ENCODE results near the gene PPP2R5E.

Gene PPP2R5E

DNA sequence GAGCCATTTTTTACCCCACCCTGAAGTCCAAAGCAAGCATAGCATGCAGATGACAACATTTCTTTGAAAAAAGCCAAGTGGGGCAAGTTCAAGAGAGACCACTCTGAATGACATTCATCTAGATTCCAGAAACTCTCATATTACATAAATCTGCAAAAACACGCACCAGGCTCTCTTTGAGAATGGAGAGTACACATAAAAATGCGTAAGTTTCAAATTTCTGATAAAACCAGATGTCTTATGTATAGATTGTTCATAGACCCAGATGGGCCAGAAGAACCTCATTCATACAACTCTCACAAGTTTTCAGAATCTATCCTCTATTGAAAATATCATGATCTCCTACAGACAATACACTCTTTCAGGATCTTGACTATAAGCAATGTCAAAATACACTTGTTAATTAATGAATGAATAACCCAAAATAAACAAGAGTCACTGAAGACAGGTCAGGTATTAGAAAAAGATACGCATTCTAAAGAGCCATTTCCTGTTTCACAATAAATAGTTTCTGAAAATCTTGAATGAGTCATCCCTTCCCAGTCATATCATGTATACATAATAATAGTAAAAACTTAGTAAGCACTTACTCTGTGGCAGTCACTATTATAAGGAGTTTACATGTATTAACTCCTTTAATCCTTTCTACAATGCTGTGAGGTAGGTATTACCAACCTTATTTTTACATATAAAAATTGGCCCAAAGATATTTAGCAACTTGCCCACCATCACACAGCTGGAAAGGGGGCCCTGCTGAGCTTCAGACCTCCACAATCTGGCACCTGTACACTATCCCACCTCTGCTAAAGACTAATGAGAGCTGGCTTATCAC is 72.0 kb downstream of the PPP2R5E start:
- no peak for DNase-seq

DNA sequence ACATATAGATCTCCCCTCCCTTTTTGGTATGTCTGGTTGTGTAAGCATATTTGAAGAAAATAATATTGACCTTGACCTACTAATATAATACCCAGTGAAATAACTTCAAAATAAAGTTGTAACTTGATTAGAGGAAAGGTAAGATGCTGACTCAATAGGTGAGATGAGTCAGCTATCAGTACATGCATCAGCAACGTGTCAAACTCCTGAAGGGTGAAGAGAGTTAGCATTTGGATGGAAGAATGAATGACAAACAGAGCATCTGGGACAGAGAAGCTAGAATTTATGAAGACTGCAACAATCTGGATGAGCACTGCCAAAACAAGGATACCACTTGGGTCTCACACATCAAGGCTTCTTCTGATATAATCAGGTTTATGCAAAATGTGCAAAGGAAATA is 74.9 kb downstream of the PPP2R5E start:
- no peak for DNase-seq

DNA sequence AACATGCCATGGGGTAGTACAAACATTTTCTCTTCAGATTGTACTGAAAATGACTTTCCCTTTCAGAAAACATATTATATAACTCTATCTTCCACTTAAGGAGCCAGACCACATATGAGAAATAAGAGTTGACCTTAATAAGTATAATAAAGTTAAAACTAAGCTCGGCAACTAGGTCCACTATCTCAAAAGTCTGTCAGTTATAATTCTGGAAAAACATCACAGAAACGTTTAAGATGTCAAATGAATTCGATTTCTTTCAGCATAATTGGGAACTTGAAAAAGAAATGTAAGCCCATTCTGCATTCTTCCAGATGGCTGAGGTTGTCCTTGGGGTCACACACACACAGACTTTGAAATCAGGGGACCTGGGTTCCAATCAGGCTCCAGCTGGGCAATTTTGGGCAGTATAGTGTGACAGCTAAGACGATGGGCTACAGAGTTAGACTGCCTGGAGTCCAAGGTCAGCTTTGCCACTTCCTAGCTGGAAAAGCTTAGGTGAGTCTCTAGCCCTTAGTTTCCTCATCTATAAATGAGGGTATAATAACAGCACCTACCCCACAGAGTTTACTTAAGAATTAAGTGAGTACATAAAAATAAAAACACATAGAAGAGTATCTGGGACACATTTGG is 75.6 kb downstream of the PPP2R5E start:
- no peak for DNase-seq

DNA sequence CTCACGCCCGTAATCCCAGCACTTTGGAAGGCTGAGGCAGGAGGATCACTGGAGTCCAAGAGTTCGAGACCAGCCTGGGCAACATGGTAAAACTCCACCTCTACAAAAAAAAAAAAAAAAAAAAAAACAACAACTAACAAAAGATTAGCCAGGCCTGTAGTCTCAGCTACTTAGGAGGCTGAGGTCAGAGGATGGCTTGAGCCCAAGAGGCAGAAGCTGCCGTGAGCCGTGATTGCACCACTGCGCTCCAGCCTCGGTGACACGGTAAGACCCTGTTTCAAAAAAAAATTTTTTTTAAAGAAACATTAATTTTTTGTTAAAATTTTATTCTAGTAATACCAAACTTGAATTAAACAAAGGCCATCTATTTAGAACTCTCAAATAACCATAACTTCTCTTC is 77.8 kb downstream of the PPP2R5E start:
- no peak for DNase-seq

DNA sequence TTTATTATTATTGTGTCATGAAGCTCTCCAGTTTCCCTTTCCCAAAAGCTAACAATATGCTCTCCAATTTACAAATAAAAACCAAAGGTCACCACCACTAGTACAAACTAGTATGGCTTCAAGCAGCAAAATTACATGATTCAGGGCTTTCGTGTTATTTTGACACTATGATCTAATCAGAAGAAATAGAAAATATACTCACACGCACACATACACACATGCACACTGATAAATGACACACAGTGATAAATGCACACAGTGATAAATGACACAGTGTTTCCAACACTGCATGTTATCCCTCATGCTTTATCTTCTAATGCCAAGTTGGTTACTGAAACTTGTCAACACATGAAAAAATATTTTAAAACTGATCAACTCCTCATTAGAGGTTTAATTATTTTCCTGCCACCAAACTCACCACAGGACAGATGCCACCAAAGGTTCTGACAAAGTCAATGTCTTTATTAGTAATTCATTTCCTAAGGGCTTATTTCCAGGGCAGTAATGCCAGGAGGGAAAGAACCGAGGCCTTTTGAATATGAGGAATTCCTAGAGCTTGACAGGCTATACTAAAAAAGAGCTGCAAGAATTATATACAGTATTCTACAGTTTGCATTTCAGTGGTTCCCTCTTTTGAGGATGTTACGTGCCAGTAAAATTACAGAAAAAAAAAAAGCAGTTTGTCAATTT is 82.4 kb downstream of the PPP2R5E start:
- no peak for DNase-seq

DNA sequence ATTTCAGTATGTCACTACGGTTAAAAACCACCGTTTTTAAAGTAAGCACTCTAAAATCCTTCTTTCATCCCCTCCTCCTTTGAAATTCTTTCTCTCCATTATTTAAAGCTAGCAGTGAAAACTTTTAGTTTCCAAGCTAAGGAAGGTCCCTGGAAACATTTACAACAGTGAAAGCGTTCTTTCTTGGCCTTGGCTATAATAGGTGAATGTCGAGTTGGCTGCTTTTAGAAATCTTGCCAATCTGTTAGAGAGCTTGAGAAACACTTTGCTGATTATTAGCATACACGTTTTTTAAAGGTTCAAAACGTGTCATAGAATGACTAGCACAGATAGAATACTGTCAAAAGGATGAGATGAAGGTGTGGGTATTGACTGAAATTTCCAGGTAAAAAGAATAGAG is 83.4 kb downstream of the PPP2R5E start:
- no peak for DNase-seq

DNA sequence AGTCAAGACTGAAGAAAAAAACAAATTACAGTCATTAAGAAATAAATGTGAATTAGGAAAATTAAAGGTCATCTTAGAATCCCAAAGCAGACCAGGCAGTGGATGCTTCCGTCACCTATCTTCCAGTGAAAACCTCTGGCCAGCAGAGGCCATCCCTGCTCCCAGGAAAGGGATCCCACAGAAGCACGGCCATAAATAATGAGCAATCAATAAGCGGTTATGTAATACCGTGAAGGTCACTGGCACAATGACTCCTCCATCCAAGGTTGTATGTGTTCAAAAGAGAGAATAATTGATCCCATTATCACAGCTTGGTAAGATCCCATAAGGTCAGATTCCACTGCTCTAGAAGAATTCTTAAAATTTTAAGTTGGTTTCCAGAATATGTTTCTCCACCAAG is 85.7 kb downstream of the PPP2R5E start:
- DNase-seq = no peak

DNA sequence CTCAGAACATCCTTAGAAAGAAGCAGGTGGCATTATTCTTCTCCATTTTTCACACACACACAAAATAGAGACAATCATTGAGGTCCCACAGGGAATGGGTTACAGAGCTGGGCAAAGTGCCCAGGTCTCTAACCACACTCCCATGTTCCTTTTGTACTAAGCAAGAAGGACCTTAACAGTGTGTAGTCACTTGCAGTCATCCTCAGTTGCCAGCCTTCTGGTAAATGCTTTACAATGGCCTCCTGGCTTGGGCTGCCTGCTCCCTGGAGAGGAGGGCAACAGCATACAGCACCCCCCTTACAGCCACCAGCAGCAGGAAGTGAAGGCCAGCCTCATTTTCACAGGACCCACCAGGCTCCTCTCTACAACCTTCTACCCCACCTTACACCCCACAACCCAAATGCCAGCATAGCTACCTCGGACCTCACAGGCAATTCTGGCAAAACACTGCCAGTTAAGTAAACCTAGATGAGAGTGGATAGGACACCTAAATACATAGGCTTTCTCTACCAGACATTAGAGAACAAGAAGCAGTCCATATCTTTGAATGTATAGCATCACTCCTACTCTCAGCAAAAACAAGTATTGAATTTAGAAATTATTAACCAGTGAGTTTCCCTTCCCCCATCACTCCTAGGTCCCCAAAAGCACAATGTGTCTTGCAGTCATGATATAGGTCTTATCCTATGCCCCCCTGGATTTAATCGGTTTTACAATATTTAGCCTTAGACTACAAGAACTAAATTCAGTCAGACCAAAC is 88.1 kb downstream of the PPP2R5E start:
- DNase-seq = no peak

DNA sequence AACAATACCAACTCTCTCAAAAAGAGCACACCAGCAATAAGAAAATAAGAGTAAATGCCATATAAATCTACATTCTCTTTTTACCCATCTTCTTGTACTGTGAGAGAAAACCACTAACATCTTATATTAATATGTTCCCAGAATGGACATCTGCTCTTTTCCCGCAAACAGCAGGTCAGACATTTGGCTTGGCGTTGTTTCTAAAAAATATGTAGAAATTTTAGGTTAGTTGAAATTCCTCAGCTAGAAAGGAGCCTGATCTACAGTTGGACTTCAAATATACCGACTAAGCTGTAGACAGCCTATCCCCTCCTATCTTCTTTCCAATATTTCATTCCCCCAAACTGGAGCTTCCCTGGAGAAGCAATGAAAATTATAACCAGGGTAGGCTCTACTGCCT is 88.7 kb downstream of the PPP2R5E start:
- no peak for DNase-seq

DNA sequence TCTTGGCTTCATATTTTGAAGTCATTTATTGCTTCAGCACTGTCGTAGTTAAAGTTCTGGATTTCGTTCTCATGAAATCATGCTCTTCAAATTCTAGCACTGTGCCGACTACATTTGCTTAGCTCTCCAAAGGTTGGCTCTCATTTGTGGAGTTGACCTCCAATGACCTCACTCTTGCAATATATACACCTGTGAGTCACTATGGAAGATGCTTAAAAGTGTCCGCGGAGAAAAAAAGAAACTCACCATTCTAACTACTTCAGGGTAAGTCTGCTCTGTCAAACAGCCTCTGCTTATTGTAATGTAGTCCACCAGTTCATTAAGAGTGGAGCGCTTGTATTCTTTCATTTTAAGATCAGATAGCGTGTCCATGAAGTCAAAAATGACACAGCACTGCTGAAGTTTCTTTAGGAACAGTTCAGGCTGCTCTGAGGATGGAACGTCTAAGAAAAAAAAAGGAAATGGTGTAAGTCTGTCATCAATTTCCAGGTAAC is 89.7 kb downstream of the PPP2R5E start:
- DNase-seq = no peak

DNA sequence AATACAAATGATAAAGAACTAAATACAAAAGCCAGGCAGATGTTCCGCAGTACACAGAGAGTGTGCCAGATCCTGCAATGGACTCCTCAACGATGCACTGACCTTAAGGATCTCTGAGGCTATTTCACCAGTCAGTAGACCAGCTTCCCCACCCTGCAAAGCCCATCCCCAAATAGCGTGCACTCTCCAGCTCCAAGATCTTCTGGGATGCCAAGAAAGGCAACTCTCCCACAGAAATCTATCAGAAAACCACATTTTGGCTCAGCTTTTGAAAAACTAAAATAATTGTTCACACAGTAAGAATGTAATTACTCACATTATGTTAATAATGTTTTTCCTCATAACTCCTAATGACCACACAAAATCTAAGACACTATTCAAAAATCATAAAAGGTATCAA is 90.4 kb downstream of the PPP2R5E start:
- DNase-seq = no peak

DNA sequence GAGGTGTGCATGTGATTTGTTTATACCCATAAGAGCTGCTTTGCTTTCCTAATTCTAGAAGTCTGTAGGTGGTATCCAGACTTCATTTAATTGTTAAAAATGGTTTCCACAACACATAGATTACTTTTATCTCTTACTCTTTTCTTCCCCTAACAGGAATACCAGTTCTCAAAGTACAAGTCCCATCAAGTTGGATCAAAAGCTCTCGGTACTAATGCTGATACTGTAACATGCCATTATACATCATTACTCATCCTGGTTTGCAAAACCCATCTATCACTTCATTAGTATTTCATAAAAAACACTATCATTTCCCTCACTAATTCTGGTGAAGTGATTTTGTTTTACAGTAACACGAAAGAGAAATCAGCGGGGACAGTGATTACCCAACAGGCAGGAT is 94.3 kb downstream of the PPP2R5E start:
- DNase-seq = no peak

DNA sequence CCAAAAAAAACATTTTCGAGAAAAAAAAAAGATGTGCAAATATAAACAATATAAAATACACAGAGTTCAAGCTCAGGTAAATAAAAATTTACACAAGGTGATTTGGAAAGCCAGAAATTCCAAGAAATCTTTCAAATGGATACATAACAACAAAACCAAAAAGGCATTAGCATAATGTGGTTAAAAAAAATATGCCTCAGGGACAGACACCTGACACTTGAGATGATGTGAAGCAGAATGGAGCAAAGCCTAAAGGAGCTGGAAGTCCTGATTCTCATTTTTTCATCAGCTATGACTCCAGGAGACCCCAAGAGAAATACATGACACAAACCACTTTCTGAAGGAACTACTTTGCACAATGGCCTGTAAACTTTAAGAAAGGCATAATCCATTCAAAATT is 98.6 kb downstream of the PPP2R5E start:
- no peak for DNase-seq

DNA sequence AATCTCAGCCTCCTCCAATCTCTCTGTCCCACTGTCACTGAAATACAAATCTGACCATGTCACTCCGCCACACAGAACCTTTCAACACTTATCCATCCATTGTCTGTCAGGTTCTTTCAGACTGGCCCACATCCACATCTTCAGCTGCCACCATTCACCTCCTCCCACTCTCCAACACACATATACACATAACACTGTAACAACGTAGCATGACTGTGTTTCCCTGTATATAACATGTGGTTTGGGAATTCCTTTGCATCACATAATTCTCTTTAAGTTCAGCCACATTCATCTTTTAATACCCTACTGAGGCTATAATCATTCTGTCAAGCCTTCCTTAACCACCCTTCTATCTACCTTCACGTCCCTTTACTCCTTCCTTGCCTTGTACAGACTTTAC is 99.2 kb downstream of the PPP2R5E start:
- DNase-seq = no peak

DNA sequence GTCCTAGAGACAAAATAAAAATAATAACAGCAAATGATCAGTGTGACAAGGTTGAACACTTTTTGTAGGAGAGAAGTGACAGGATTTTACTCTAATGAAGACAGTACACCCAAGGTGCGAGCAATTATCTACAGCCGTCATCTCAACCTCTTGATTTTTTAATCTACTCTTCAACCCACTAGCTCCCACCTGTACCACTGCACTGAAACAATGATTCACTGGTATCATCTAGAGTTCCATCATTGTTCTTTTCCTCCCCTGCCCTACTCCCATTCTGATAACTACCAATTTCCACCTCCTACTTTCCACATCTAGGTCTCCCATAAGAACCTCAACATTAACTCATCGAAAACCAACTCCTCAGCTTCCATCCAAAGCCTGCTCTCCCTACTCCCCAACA is 99.8 kb downstream of the PPP2R5E start:
- DNase-seq = no peak

DNA sequence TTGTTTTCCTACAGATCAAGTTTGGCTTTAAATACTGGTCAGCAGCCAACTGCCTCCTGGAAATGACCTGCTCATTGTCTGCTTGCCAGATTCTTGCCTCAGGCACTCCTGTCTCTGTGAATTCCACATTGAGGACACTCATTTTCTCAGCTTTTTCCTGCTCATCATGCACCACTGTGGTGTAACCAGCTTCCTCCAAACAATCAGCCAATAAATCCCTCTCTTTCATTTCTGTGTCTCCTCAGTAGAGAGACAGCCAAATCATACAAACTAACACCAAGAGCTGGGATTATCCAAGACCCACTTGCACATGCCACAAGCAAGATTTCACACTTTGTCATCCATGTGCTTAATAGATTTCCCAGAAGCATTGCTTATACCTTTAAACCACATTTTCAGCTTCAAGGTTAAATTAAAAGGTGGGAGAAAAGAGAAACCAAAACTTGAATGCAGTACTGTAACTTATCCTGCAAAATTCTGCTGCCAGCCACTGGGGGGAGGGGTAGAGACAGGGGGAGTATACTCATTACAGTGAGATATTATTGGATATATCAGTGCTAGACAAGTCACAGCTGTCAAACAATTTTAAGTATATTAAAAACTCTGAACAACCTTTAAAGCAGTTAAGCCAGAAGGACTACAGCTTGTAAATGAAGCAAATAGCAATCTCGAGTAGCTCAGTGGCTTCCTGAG is 105.0 kb downstream of the PPP2R5E start:
- DNase-seq = no peak

DNA sequence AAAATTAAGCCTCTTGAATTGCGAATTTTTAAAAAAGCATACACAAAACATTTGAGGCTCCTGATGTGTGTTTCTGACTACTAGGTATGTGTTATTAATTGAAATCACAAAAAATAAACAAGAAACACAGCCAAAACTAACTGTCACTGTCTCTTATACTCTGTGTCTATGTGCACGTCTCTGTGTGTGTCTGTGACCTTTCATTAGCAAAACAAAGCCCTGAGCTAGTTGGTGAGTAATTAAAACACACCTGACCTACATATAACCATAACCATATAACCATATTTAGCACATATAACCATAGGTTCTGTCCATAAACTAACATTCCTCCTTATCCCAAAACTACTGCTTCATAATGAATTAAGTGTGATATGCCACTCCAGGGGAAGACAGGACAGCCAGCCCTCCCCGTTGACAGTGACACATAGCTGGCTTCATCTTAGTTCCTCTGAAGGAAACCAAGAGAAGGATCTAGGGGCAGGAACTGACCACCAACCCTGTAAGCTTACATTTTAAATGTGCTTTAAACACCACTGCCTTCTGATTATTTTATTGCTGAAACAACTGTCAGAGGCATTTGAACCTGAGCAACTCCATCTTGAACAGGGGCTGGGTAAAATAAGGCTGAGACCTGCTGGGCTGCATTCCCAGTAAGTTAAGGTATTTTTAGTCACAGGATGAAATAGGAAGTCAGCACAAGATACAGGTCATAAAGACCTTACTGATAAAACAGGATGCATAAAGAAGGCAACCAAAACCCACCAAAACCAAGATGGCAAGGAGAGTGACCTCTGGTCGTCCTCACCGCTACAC is 106.7 kb downstream of the PPP2R5E start:
- no peak for DNase-seq

DNA sequence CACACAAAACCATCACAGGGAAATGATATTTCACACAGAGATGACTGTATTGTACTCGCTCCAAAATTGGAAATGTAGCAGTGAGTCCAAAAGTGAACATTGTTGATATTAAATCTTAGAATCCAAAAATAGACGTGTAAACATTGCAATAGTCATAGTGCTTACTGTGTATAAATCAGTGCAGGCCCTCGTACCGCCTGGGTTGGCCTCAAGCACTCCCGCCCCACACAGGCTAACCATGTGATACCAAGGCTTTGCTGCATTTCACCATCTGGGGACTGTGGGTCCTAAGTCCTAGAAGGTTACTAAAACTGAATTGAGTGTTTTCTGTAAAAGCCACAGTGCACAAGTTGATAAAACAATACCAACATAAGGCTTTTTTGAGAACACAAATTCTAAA is 107.3 kb downstream of the PPP2R5E start:
- no peak for DNase-seq

DNA sequence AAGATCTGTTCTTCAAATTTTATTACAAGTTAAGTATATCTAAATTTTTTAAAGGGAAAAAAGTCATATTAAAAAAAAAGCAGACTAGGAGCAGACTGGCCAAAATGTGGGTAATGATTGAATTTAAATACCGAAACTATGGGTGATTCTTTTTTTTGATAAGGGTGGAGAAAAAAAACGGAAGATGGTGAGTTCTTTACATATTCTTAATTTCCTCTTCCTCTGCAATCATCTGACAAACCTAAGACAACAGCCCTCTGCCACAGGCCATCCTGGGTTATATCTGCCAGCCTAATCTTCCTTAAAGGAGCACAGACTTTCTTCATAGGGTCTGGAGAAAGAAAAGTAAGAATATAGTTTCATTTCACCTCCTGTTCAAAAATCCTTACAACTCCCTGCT is 108.0 kb downstream of the PPP2R5E start:
- no peak for DNase-seq

DNA sequence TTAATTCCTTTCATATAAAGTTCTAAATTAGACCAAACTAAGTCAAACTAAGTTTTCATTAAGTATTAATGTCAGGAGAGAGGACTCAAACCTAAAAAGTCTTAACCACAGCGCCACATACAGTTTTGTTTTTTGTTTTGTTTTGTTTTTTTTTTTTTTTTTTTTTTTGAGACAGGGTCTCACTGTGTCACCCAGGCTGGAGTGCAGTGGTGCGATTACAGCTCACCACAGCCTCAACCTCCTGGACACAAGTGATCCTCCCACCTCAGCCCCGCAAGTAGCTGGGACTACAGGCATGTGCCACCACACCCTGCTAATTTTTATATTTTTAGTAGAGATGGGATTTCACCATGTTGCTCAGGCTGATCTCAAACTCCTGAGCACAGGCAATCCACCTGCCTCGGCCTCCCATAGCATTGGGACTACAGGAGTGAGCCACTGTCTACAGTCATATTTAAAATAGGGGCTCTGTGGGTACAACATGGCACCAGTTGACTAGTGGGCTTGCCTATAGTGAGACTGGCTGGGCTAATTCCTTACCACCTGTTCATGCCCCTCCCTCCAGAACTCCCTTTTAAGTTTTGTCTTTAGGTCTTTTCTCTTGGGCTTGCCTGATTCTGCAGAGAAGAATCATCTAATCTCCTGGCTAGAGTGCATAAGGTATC is 110.2 kb downstream of the PPP2R5E start:
- DNase-seq = no peak

DNA sequence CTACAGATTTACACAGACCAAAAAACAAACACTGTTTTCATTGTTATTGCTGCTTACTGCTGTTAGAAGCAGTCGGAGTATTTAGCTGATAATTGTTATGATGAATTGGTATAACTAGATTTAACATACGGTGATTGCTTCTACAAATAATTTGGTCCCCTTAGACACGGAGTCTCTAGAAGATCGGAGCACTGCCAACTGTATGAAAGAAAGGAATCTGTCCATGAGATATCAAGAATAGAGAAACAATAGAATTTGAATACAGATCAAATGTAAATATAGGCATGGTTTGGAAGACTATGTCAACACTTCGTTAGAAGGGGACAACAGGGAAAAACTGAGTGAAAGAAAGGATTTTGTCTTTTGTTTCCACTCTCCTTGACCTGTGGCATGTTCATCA is 110.9 kb downstream of the PPP2R5E start:
- DNase-seq = no peak

Data from SHP77 (cell line).